ENCODE results near the gene IFI30.
"Not testable (repeated sequence)": the region's sequence is repeated elsewhere in the genome, so short reads cannot be mapped to it uniquely, and the experiment has no call there.

IFI30 gene

GRCh38 chr19:18205200-18205892 lies 31.7 kb downstream of the IFI30 start:
- peaks cover 8% of the 10 kb centered on the region for H3K4me1 ChIP-seq (ENCODE audit: low read depth, poor library complexity, severe bottlenecking)
- peak overlapping the region; percentile 77 for H2AFZ ChIP-seq (ENCODE audit: low read depth)
- peak overlapping the region; percentile 51 for H3K27ac ChIP-seq
- peaks cover 32% of the 10 kb centered on the region for H3K27me3 ChIP-seq (ENCODE audit: insufficient read depth, low read depth)
- no peaks in the 10 kb centered on the region for H3K36me3 ChIP-seq (ENCODE audit: insufficient read depth)
- H3K79me2 ChIP-seq (ENCODE audit: insufficient read depth, low read depth): no peaks in the 10 kb centered on the region; the same call in 1 of the 2 replicates
- peak overlapping the region; percentile 90 for H3K4me2 ChIP-seq
- no peaks in the 10 kb centered on the region for H4K20me1 ChIP-seq (ENCODE audit: insufficient read depth)
- no peak overlapping the region for H3K4me3 ChIP-seq (IDR thresholded peaks at IDR 0.05; ENCODE audit: insufficient read depth, low read depth, low read length)
- peak overlapping the region; percentile 55; the same call in 1 of the 2 replicates for H3K9ac ChIP-seq
- TF ChIP-seq, protein P1, sequence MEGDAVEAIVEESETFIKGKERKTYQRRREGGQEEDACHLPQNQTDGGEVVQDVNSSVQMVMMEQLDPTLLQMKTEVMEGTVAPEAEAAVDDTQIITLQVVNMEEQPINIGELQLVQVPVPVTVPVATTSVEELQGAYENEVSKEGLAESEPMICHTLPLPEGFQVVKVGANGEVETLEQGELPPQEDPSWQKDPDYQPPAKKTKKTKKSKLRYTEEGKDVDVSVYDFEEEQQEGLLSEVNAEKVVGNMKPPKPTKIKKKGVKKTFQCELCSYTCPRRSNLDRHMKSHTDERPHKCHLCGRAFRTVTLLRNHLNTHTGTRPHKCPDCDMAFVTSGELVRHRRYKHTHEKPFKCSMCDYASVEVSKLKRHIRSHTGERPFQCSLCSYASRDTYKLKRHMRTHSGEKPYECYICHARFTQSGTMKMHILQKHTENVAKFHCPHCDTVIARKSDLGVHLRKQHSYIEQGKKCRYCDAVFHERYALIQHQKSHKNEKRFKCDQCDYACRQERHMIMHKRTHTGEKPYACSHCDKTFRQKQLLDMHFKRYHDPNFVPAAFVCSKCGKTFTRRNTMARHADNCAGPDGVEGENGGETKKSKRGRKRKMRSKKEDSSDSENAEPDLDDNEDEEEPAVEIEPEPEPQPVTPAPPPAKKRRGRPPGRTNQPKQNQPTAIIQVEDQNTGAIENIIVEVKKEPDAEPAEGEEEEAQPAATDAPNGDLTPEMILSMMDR (conservative IDR thresholded peaks at IDR 0.05; ENCODE audit: low read depth, low read length): no peak

DNA sequence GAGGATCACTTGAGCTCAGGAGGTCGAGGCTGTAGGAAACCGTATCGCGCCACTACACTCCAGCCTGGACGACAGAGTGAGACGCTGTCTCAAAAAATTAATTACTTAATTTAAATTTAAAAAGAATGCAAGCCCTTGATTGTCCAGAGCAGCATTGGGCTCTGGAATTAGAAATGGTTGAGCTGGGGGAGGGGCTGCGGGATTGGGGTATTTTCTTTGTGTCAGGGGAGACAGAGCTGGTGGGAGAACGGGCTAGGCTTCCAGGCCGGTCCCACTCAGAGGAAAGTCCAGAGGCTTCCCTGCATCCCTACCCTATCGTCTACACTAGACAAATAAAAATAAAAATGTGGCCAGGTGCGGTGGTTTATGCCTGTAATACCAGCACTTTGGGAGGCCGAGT lies 32.4 kb downstream of the IFI30 start:
- H2AFZ ChIP-seq (ENCODE audit: low read depth): no peak overlapping the region
- TF ChIP-seq, protein P1 (conservative IDR thresholded peaks at IDR 0.05; ENCODE audit: low read depth, low read length): no peak

GRCh38 chr19:18208098-18208951 lies 34.7 kb downstream of the IFI30 start:
- Histone ChIP-seq H3K27ac (no peak overlapping the region), H3K4me3 (IDR thresholded peaks at IDR 0.05; ENCODE audit: insufficient read depth, low read depth, low read length) (no peak overlapping the region), H3K27me3 (ENCODE audit: insufficient read depth, low read depth) (peaks cover 61% of the 10 kb centered on the region), H3K79me2 (ENCODE audit: insufficient read depth, low read depth) (no peaks in the 10 kb centered on the region; the same call in 1 of the 2 replicates), H3K4me2 (no peak overlapping the region), H3K36me3 (ENCODE audit: insufficient read depth) (no peaks in the 10 kb centered on the region), H2AFZ (ENCODE audit: low read depth) (no peak overlapping the region), H4K20me1 (ENCODE audit: insufficient read depth) (no peaks in the 10 kb centered on the region), H3K4me1 (ENCODE audit: low read depth, poor library complexity, severe bottlenecking) (peaks cover 8% of the 10 kb centered on the region), H3K9ac (no peak overlapping the region)
- TF ChIP-seq, protein P1 (conservative IDR thresholded peaks at IDR 0.05; ENCODE audit: low read depth, low read length): peak; percentile 57

More for the DNA sequence above, 32.4 kb downstream of the IFI30 start:
- Histone ChIP-seq H3K27ac (no peak overlapping the region), H3K36me3 (ENCODE audit: insufficient read depth) (no peaks in the 10 kb centered on the region), H3K4me1 (ENCODE audit: low read depth, poor library complexity, severe bottlenecking) (peaks cover 8% of the 10 kb centered on the region), H3K79me2 (ENCODE audit: insufficient read depth, low read depth) (no peaks in the 10 kb centered on the region; the same call in 1 of the 2 replicates), H3K4me3 (IDR thresholded peaks at IDR 0.05; ENCODE audit: insufficient read depth, low read depth, low read length) (no peak overlapping the region), H3K27me3 (ENCODE audit: insufficient read depth, low read depth) (peaks cover 38% of the 10 kb centered on the region), H4K20me1 (ENCODE audit: insufficient read depth) (no peaks in the 10 kb centered on the region), H3K9ac (no peak overlapping the region), H3K4me2 (no peak overlapping the region)

DNA sequence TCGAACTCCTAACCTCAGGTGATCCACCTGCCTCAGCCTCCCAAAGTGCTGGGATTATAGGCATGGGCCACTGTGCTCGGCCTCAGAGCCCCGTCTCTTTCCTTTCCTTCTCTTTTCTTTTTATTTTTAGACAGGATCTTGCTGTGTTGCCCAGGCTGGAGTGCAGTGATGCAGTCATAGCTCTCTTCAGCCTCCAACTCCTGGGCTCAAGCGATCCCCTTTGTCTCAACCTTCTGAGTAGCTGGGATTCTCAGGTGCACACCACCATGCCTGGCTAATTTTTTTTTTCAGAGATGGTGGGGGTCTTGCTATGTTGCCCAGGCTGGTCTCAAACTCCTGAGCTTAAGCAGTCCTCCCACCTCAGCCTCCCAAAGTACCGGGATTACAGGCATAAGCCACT lies 36.3 kb downstream of the IFI30 start:
- H3K27me3 ChIP-seq (ENCODE audit: insufficient read depth, low read depth): peaks cover 76% of the 10 kb centered on the region
- not testable (repeated sequence) for H3K4me1 ChIP-seq (ENCODE audit: low read depth, poor library complexity, severe bottlenecking); H3K4me2 ChIP-seq; H3K79me2 ChIP-seq (ENCODE audit: insufficient read depth, low read depth); H3K4me3 ChIP-seq (IDR thresholded peaks at IDR 0.05; ENCODE audit: insufficient read depth, low read depth, low read length); H3K9ac ChIP-seq; H4K20me1 ChIP-seq (ENCODE audit: insufficient read depth); H3K27ac ChIP-seq; H2AFZ ChIP-seq (ENCODE audit: low read depth); H3K36me3 ChIP-seq (ENCODE audit: insufficient read depth)
